HEK293 (cell line): ENCODE results near the gene SLC36A1.

Experiments
- CTCF ChIA-PET: fragments of 350-600 bp; formaldehyde crosslinking; extraction: SDS; loops from one replicate; lab custom pipeline; 2021; ENCODE audit warnings: antibody characterized with exemption; lab: Yijun Ruan, JAX
- POLR2A ChIA-PET: fragments of 300-600 bp; formaldehyde crosslinking; extraction: SDS; loops from one replicate; lab custom pipeline; 2020; ENCODE audit warnings: antibody characterized with exemption, inconsistent platforms; lab: Yijun Ruan, JAX
- H3K27ac ChIP-seq: fragments of 200-500 bp; sonication (Bioruptor generic); 2 replicates; pipeline ENCODE4 v1.5.1; 2014; ENCODE audit warnings: low read depth, low read length, control low read depth, inconsistent platforms; ENCODE audit errors: extremely low read depth
- H3K36me3 ChIP-seq, 2 experiments: fragments of 200-500 bp in 1 of 2; sonication (Bioruptor generic) in 1 of 2; 1 replicate in 1 of 2; 2 replicates in 1 of 2; pipeline ENCODE4 v1.5.1; 2014 to 2017; ENCODE audit warnings: inconsistent platforms in 2 of 2, low read length in 2 of 2; ENCODE audit not compliant: control insufficient read depth in 2 of 2, insufficient read depth in 1 of 2
- H3K4me1 ChIP-seq: fragments of 200-500 bp; sonication (Bioruptor generic); 2 replicates; pipeline ENCODE4 v1.5.1; 2014; ENCODE audit warnings: mild to moderate bottlenecking, low read length, inconsistent platforms; ENCODE audit not compliant: control insufficient read depth, insufficient read depth
- H3K4me3 ChIP-seq: 2 replicates; pipeline ENCODE4 v1.5.1; 2011; ENCODE audit warnings: low read depth, mild to moderate bottlenecking, control low read depth, low read length, moderate library complexity
- H3K9me3 ChIP-seq: fragments of 200-500 bp; sonication (Bioruptor generic); 2 replicates; pipeline ENCODE4 v1.5.1; 2014; ENCODE audit warnings: low read depth, low read length, inconsistent platforms; ENCODE audit not compliant: control insufficient read depth, insufficient read depth
- BCL11A ChIP-seq: fragments of 450-650 bp; formaldehyde crosslinking; IDR thresholded peaks from 2 replicates; pipeline ENCODE4 v1.5.1; 2016; ENCODE audit warnings: low read depth, missing biosample characterization, missing genetic modification characterization
- CTCF ChIP-seq: fragments of 450-650 bp; formaldehyde crosslinking; IDR thresholded peaks from 2 replicates; pipeline ENCODE4 v1.5.1; 2016; ENCODE audit warnings: missing biosample characterization, missing genetic modification characterization
- GLI2 ChIP-seq: fragments of 450-650 bp; formaldehyde crosslinking; IDR thresholded peaks from 2 replicates; pipeline ENCODE4; 2017; ENCODE audit warnings: missing biosample characterization, missing genetic modification characterization, low read depth, borderline replicate concordance
- GLIS1 ChIP-seq: fragments of 450-650 bp; formaldehyde crosslinking; IDR thresholded peaks from 2 replicates; pipeline ENCODE4 v1.5.1; 2016; ENCODE audit warnings: missing biosample characterization, missing genetic modification characterization
- HIC1 ChIP-seq: fragments of 450-650 bp; formaldehyde crosslinking; IDR thresholded peaks from 2 replicates; pipeline ENCODE4 v1.5.1; 2016; ENCODE audit warnings: missing biosample characterization, missing genetic modification characterization
- HOXD13 ChIP-seq: sonication (generic); formaldehyde crosslinking; IDR thresholded peaks from 2 replicates; pipeline ENCODE4 v1.8.0; 2022; ENCODE audit warnings: missing genetic modification reagents, borderline replicate concordance
- INSM2 ChIP-seq: fragments of 450-650 bp; formaldehyde crosslinking; IDR thresholded peaks from 2 replicates; pipeline ENCODE4 v1.5.1; 2016; ENCODE audit warnings: missing biosample characterization, missing genetic modification characterization
- KLF9 ChIP-seq: fragments of 450-650 bp; formaldehyde crosslinking; IDR thresholded peaks from 2 replicates; pipeline ENCODE4 v1.5.1; 2016; ENCODE audit warnings: missing biosample characterization, missing genetic modification characterization, low read depth
- MEIS1 ChIP-seq: sonication (generic); formaldehyde crosslinking; IDR thresholded peaks from 2 replicates; pipeline ENCODE4 v1.8.1; 2022; ENCODE audit warnings: missing genetic modification reagents, mild to moderate bottlenecking, borderline replicate concordance
- MZF1 ChIP-seq: fragments of 450-650 bp; formaldehyde crosslinking; IDR thresholded peaks from 2 replicates; pipeline ENCODE4 v1.5.1; 2017; ENCODE audit warnings: missing biosample characterization, missing genetic modification characterization, borderline replicate concordance
- SP2 ChIP-seq: fragments of 450-650 bp; formaldehyde crosslinking; IDR thresholded peaks from 2 replicates; pipeline ENCODE4 v1.5.1; 2016; ENCODE audit warnings: missing biosample characterization, missing genetic modification characterization
- ZBTB17 ChIP-seq: fragments of 450-650 bp; formaldehyde crosslinking; IDR thresholded peaks from 2 replicates; pipeline ENCODE4 v1.5.1; 2016; ENCODE audit warnings: missing biosample characterization, missing genetic modification characterization
- ZBTB20 ChIP-seq: fragments of 450-650 bp; formaldehyde crosslinking; IDR thresholded peaks from 2 replicates; pipeline ENCODE4 v1.5.1; 2016; ENCODE audit warnings: missing biosample characterization, missing genetic modification characterization
- ZBTB8A ChIP-seq: fragments of 450-650 bp; formaldehyde crosslinking; IDR thresholded peaks from 2 replicates; pipeline ENCODE4 v1.5.1; 2016; ENCODE audit warnings: missing biosample characterization, missing genetic modification characterization
- ZFHX2 ChIP-seq: fragments of 450-650 bp; formaldehyde crosslinking; conservative IDR thresholded peaks from 2 replicates; pipeline ENCODE4 v1.5.1; 2016; ENCODE audit warnings: missing biosample characterization, missing genetic modification characterization
- ZFP69B ChIP-seq: fragments of 450-650 bp; formaldehyde crosslinking; IDR thresholded peaks from 2 replicates; pipeline ENCODE4 v1.5.1; 2016; ENCODE audit warnings: missing biosample characterization, missing genetic modification characterization
- ZNF133 ChIP-seq: fragments of 450-650 bp; formaldehyde crosslinking; IDR thresholded peaks from 2 replicates; pipeline ENCODE4 v1.5.1; 2016; ENCODE audit warnings: missing biosample characterization, missing genetic modification characterization
- ZNF19 ChIP-seq: fragments of 450-650 bp; formaldehyde crosslinking; IDR thresholded peaks from 2 replicates; pipeline ENCODE4; 2016; ENCODE audit warnings: missing biosample characterization, missing genetic modification characterization, low read depth
- ZNF214 ChIP-seq: fragments of 450-650 bp; formaldehyde crosslinking; IDR thresholded peaks from 2 replicates; pipeline ENCODE4 v1.5.1; 2017; ENCODE audit warnings: missing biosample characterization, mild to moderate bottlenecking, missing genetic modification characterization, borderline replicate concordance
- ZNF221 ChIP-seq: fragments of 450-650 bp; formaldehyde crosslinking; IDR thresholded peaks from 2 replicates; pipeline ENCODE4 v1.5.1; 2017; ENCODE audit warnings: missing biosample characterization, missing genetic modification characterization, borderline replicate concordance
- ZNF280C ChIP-seq: fragments of 450-650 bp; formaldehyde crosslinking; IDR thresholded peaks from 2 replicates; pipeline ENCODE4 v1.5.1; 2016; ENCODE audit warnings: missing biosample characterization, missing genetic modification characterization
- ZNF341 ChIP-seq: fragments of 450-650 bp; formaldehyde crosslinking; IDR thresholded peaks from 2 replicates; pipeline ENCODE4; 2016; ENCODE audit warnings: low read depth, missing biosample characterization, missing genetic modification characterization
- ZNF354C ChIP-seq: fragments of 450-650 bp; formaldehyde crosslinking; IDR thresholded peaks from 2 replicates; pipeline ENCODE4 v1.5.1; 2016; ENCODE audit warnings: missing biosample characterization, missing genetic modification characterization, low read depth, borderline replicate concordance
- ZNF530 ChIP-seq: fragments of 450-650 bp; formaldehyde crosslinking; IDR thresholded peaks from 2 replicates; pipeline ENCODE4 v1.5.1; 2016; ENCODE audit warnings: low read depth, missing biosample characterization, missing genetic modification characterization
- ZNF571 ChIP-seq: fragments of 450-650 bp; formaldehyde crosslinking; IDR thresholded peaks from 2 replicates; pipeline ENCODE4 v1.5.0; 2017; ENCODE audit warnings: missing biosample characterization, missing genetic modification characterization
- ZNF610 ChIP-seq: fragments of 450-650 bp; formaldehyde crosslinking; IDR thresholded peaks from 2 replicates; pipeline ENCODE4 v1.5.1; 2016; ENCODE audit warnings: missing biosample characterization, missing genetic modification characterization, borderline replicate concordance
- ZNF624 ChIP-seq: fragments of 450-650 bp; formaldehyde crosslinking; IDR thresholded peaks from 2 replicates; pipeline ENCODE4 v1.5.1; 2017; ENCODE audit warnings: missing biosample characterization, missing genetic modification characterization

The SLC36A1 gene

GRCh38 chr5:151476016-151476415 lies 28.6 kb downstream of the SLC36A1 start:
- H3K4me1 ChIP-seq, result no peaks in the 10 kb centered on the region
- no peak overlapping the region for H3K27ac ChIP-seq
- H3K9me3 ChIP-seq, result no peaks in the 10 kb centered on the region
- no peak overlapping the region for H3K4me3 ChIP-seq
- POLR2A ChIA-PET, result no interaction called here
- CTCF ChIA-PET, result no interaction called here
- no peak for TF ChIP-seq ZFP69B
- TF ChIP-seq ZNF624 (tag by site-specific recombination), result no peak
- no peak for TF ChIP-seq HOXD13 (CRISPR knock-in tag)
- no peak for TF ChIP-seq ZNF19 (tag by site-specific recombination)
- no peak for TF ChIP-seq ZNF610 (tag by site-specific recombination)
- no peak for TF ChIP-seq ZNF571 (tag by site-specific recombination)
- no peak for TF ChIP-seq INSM2 (tag by site-specific recombination)
- no peak for TF ChIP-seq BCL11A
- no peak for TF ChIP-seq ZBTB8A (tag by site-specific recombination)
- TF ChIP-seq CTCF (tag by site-specific recombination), result no peak
- TF ChIP-seq GLIS1 (tag by site-specific recombination), result no peak
- TF ChIP-seq MZF1 (tag by site-specific recombination), result no peak
- no peak for TF ChIP-seq ZNF341 (tag by site-specific recombination)
- no peak for TF ChIP-seq ZNF354C (tag by site-specific recombination)
- no peak for TF ChIP-seq ZBTB20 (tag by site-specific recombination)
- TF ChIP-seq ZNF214 (tag by site-specific recombination), result no peak
- no peak for TF ChIP-seq ZNF280C
- no peak for TF ChIP-seq KLF9
- H3K36me3 ChIP-seq, result peaks cover 4 to 28% of the 10 kb centered on the region in 2 experiments

GRCh38 chr5:151477101-151477500 lies 29.7 kb downstream of the SLC36A1 start:
- Histone ChIP-seq H3K9me3 (no peaks in the 10 kb centered on the region), H3K27ac (no peak overlapping the region), H3K4me3 (no peak overlapping the region), H3K4me1 (no peaks in the 10 kb centered on the region), H3K36me3 (peaks cover 4 to 33% of the 10 kb centered on the region in 2 experiments)
- ChIA-PET CTCF (interaction anchor here (0.6 kb wide), 1 partner anchor 205 kb away, joined by 3 read pairs; no protein-coding TSS in a partner anchor), POLR2A (no interaction called here)
- TF ChIP-seq GLIS1 (tag by site-specific recombination) (no peak), HIC1 (tag by site-specific recombination) (no peak), ZFHX2 (tag by site-specific recombination) (no peak), ZNF221 (tag by site-specific recombination) (no peak), MEIS1 (no peak), ZNF133 (no peak), GLI2 (tag by site-specific recombination) (no peak), KLF9 (no peak), ZFP69B (no peak), SP2 (tag by site-specific recombination) (no peak), ZBTB17 (tag by site-specific recombination) (no peak), ZBTB20 (tag by site-specific recombination) (no peak), ZNF530 (tag by site-specific recombination) (no peak)
